Bronchial epithelial cell (primary cell): ENCODE data around the gene HECA. TPM values are rescaled to one million over a fixed set of nuclear protein-coding genes. Genes with fewer than 3 reads are reported as not detected.
A peak's percentile ranks its signal among the peaks of the same experiment; 100 is the strongest.
"Not testable (repeated sequence)": the region's sequence is repeated elsewhere in the genome, so short reads cannot be mapped to it uniquely, and the experiment has no call there.

ENCODE experiments used
- DNase-seq: peaks from one replicate; pipeline ENCODE4 v3.0.0-alpha.2; 2010; ENCODE audit warnings: low read depth
- FAIRE-seq: peaks from 2 replicates; lab custom pipeline; 2011; peaks lifted over from hg19 to GRCh38; lab: Jason Lieb, UNC
- H3K27me3 ChIP-seq: 2 replicates; pipeline ENCODE4 v1.5.1; 2011; ENCODE audit warnings: low read length; ENCODE audit not compliant: control insufficient read depth, insufficient read depth
- H3K36me3 ChIP-seq: 2 replicates; pipeline ENCODE4 v1.5.1; 2011; ENCODE audit warnings: low read length; ENCODE audit not compliant: control insufficient read depth, insufficient read depth
- H3K4me3 ChIP-seq: 2 replicates; pipeline ENCODE4 v1.5.1; 2011; ENCODE audit warnings: mild to moderate bottlenecking, low read depth, low read length, control low read depth
- total RNA-seq: library from RNA; depleted of rRNA; stranded (reverse); fragments of >200 nt; gene quantifications from 2 replicates; pipeline ENCODE4 v1.2.1, GENCODE V29; 2014
- TF ChIP-seq, protein P1 (sequence below): IDR thresholded peaks from 2 replicates; pipeline ENCODE4 v1.5.1; 2011; ENCODE audit warnings: mild to moderate bottlenecking, moderate library complexity, low read length, control low read depth, inconsistent platforms; ENCODE audit not compliant: insufficient read depth, severe bottlenecking

HECA gene
- total RNA-seq, 1 donor from 2014 or later: 25.5 TPM

DNA sequence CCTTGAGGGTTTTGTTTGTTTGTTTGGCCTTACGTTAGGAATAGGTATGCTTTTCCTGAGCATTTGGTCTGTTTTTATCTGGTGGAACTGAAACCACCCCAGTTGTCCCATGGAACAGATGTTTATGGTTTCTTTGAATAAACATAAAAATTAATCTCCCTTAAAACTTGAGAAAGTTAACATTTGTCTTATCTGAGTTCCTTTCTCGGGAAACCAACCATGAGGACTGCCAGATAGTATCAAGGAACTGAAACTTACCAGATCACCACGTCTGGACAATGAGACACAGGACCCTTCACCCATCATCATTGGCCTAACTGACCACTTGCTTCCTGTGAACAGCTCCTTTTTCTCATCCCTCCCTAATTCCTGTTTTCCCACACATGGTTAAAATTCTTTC, 15.3 kb upstream of the HECA start:
- TF ChIP-seq, protein P1, sequence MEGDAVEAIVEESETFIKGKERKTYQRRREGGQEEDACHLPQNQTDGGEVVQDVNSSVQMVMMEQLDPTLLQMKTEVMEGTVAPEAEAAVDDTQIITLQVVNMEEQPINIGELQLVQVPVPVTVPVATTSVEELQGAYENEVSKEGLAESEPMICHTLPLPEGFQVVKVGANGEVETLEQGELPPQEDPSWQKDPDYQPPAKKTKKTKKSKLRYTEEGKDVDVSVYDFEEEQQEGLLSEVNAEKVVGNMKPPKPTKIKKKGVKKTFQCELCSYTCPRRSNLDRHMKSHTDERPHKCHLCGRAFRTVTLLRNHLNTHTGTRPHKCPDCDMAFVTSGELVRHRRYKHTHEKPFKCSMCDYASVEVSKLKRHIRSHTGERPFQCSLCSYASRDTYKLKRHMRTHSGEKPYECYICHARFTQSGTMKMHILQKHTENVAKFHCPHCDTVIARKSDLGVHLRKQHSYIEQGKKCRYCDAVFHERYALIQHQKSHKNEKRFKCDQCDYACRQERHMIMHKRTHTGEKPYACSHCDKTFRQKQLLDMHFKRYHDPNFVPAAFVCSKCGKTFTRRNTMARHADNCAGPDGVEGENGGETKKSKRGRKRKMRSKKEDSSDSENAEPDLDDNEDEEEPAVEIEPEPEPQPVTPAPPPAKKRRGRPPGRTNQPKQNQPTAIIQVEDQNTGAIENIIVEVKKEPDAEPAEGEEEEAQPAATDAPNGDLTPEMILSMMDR: no peak
- Histone ChIP-seq H3K4me3 (no peak overlapping the region), H3K27me3 (no peaks in the 10 kb centered on the region), H3K36me3 (no peaks in the 10 kb centered on the region)
- FAIRE-seq (no peak), DNase-seq (no peak)

- H3K4me3 ChIP-seq, H3K27me3 ChIP-seq, DNase-seq, H3K36me3 ChIP-seq, FAIRE-seq: not testable (repeated sequence)
These were observed 12.1 kb upstream of the HECA start for GRCh38 chr6:139122823-139123222.

- DNase-seq (peak; percentile 77), FAIRE-seq (peak; percentile 18)
- no peaks in the 10 kb centered on the region for H3K27me3 ChIP-seq
- TF ChIP-seq, protein P1: peak; percentile 49
- H3K36me3 ChIP-seq: no peaks in the 10 kb centered on the region
- H3K4me3 ChIP-seq: no peak overlapping the region
These were observed 9.8 kb upstream of the HECA start for GRCh38 chr6:139124887-139125672.

- H3K36me3 ChIP-seq: no peaks in the 10 kb centered on the region
- H3K4me3 ChIP-seq: no peak overlapping the region
- DNase-seq: peak; percentile 72
- H3K27me3 ChIP-seq: no peaks in the 10 kb centered on the region
- FAIRE-seq: no peak
- TF ChIP-seq, protein P1: no peak
These were observed 8.6 kb upstream of the HECA start for GRCh38 chr6:139126255-139126654.

DNA sequence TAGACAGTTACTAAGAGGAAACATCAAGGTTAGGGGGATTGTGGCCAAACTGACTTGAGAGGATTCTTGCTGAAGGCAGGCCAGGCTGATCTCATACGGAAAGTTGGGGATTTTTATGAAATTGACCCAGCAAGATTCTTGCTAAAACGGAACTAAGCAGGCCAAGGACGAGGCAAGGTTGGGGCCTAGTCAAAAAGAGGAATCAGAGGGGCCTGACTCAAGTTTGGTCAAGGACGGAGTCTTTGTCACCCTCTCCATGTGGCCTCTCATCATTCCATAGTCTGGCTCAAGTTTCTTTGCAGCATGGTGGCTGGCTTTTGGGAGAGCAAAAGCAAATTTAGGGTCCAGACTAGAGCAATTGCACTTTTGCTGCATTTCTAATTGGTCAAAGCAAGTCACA, 7.9 kb upstream of the HECA start:
- H3K27me3 ChIP-seq: no peaks in the 10 kb centered on the region
- no peak for DNase-seq
- no peak overlapping the region for H3K4me3 ChIP-seq
- no peaks in the 10 kb centered on the region for H3K36me3 ChIP-seq
- FAIRE-seq: no peak
- TF ChIP-seq, protein P1: no peak

GRCh38 chr6:139129284-139129683, 5.6 kb upstream of the HECA start:
- Histone ChIP-seq H3K27me3 (no peaks in the 10 kb centered on the region), H3K36me3 (no peaks in the 10 kb centered on the region), H3K4me3 (no peak overlapping the region)
- DNase-seq: no peak
- TF ChIP-seq, protein P1: no peak
- FAIRE-seq: no peak
